Measurements from ENCODE around the gene ADAMTS10.
"Not testable (repeated sequence)": the region's sequence is repeated elsewhere in the genome, so short reads cannot be mapped to it uniquely, and the experiment has no call there.

ADAMTS10 gene

DNA sequence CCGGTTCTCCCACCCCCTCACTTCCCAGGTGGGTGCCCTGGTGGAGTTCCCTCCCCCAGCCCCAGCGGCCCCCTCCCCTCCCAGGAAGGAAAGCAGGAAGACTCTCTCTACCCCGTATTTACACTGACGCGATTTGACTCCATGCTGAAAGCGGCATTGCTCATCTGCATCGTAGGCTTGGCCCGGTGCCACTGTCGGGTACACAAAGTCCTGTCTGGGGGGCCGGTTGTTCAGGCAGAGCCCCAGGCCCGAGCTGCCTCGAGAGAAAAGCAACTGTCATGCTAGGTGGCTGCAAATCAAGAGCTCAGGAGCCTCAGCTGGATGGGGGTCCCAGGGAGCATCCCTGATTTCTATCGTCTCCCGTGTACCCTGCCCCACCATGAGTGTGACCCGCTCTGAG is 14.9 kb downstream of the ADAMTS10 start:
- no peak for DNase-seq (ENCODE audit: low read depth in 2 of 2, low spot score in 1 of 2)

DNA sequence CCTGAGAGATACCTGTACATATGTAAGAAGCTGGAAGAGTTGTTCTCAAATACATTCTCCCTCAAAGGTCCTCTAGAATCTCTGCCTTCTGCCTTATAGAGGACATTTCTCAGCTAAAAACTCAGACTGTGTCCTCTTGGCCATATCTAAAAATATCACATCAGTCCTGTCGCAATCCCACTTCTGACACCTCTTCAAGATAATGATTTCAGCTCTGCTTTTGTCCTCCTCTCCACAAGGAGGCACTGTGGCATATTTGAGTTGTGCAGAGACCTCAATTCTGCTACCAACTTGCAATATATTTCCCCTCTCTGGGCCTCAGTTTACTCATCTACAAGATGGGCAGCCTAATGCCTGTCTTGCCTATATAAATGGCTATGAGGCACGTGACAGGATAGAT is 16.6 kb downstream of the ADAMTS10 start:
- DNase-seq (ENCODE audit: low read depth in 2 of 2, low spot score in 1 of 2): no peak

DNA sequence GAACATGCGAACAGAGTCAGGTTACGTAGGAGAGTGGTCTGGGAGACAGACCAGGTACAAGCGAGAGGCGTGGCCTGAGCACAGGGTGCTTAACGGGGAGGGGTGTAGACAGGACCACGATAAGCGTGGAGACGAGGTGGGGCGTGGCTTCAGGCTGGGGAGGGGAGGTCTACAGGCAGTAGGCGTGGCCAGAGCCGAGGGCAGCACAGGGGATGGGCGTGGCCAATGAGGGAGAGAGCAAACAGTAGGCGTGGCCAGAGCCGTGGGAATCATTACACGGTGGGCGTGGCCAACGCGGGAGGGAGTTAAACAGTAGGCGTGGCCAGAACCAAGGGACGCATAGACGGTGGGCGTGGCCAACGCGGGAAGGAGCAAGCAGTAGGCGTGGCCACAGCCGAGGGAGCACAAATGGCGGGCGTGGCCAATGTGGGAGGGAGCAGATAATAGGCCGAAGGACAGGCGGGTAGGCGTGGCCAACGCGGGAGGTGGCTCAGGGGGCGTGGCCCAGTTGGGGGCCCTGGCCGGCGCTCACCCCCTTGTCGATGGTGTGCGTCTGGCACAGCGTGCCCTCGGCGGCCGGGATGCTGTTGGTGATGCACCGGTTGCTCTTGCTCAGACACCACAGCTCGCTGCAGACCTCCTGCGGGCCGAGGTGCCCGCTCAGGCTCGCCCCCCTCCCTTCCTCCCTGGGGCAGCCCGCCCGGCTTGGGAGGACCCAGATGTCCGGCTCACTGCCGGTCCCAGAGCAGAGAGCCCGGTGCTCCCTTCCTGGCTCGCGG is 18.1 kb downstream of the ADAMTS10 start:
- peak; percentile 84 to 93 for DNase-seq (ENCODE audit: low read depth in 2 of 2, low spot score in 1 of 2)

DNA sequence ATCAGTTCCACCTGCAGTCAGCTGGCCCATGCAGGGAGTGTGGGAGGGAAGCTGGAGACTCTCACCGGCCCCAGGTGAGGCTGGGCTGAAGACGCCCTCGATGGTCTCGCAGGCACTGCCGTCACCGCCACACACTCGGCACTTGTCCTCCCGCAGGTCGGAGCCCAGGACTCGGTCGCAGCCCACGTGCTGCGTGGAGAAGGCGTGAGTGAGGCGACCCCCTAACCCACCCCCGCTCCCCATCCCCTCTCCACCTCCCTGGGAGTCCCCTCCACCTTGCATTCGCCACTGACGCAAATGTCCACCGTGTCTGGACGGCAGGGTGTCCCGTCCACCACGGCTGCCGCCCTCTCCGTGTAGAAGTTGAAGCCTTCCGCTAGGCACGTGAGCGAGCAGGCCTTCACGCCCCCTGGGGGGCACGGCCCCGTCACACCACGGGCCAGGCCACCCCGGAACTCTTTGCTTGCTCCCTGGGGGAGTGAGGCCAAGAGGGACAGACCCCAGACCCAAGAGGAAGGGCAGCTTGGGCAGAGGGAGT is 21.3 kb downstream of the ADAMTS10 start:
- no peak for DNase-seq (ENCODE audit: low read depth in 2 of 2, low spot score in 1 of 2)

DNA sequence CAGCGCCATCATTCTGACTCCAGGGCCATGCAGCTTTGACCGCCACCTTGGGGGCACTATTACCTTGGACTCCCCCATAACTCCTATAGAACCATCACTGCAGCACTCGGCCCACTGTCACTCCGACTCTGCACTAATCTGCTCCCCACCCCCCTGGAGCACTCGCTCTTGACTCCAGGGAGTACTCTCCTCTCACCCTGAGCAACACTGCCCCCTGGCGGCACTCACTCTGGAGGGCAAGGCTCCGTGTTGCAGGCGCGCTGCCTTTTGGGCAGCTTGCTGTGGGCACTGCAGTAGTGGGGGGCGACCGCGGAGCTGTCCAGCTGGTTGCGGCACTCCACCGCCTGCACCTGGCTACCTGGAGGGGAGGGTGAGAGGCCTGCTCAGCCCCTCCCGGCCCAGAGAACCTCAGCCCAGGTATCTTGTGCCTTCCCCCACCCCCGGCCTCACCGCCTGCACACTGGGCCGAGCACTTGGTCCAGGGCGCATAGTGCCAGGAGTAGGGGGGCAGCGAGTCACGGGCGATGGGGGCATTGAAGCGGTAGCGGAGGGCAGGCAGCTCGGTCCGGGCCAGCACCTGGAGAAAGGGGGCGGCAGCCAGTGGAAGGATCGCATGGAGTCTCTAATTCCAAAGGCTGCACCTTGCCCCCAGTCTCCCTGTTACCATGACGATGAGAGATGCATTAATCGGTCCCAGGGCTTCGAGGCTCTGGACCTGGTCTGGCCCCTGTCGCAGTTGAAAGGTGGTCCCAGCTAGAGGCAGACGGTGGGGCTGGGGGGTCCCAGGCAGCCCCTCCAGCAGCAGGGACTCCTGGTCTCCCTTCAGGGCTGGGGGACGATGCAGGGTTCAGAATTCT is 24.4 kb downstream of the ADAMTS10 start:
- DNase-seq (ENCODE audit: low read depth in 2 of 2, low spot score in 1 of 2): peak in 1 of 2 donors; percentile 32

DNA sequence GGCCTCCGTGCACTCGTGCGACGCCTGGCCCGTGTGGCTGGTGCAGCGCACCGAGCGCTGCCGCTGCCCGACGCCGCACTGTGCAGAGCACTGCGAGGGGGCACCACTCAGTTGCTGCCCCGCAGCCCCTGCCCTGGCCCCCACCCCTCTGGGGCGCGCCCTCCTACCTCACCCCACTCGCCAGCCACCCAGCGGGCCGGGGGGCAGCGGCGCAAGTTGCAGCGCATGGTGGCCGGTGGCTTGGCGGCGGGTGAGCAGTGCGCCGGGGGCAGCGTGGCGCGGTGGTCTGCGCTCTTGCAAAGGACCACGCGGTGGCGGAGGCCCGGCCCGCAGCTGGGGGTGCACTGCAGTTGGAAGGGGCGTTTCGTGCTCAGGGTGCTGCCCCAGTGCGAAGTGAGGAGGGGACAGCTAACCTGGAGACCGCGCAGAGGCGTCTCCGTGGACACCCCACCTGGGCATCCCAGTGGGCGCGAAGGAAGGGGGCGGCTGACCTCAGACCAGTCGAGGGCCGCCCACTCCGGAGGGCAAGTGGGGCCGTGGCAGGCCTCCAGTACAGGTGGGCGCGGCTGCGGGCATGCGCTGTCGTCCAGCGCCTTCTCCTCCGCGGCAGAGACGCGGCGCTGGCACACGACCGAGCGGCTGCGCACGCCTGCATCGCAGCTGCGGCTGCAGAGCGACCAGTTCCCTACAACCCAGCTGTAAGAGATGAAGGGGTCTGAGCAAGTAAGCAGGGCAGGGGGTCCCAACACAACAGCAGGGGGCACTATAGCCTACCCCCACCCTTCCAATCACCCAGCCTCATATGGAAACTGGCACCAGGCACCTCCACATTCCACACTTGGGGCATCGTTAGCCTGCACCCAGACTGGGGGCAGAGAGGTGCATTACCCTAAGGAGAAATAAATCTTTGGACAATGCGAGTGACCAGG is 25.3 kb downstream of the ADAMTS10 start:
- DNase-seq (ENCODE audit: low read depth in 2 of 2, low spot score in 1 of 2): no peak

DNA sequence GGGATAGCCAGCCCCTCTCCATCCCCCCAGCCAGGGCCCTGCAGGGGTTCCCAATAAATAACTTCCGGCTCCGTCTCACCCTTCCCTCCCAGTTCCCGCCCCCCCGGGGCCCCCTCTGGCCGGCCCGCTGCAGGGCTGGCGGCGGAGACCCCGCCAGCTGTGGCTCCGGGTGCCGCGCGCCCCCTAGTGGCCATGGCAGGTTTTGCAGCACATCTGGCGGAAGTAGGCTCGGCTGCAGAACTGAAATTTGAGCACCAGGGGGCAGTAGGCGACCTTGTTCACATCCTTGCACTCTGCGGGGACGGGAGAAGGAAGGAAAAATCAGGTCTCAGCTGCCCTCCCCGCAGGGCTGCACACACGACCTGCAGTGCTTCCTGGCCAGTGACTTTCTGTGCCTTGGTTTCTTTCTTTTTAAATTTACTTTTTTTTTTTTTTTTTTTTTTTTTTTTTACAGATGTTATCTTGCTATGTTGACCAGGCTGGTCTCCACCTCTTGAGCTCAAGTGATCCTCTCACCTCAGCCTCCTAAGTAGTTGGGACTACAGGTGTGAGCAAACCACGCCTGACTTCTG is 29.7 kb downstream of the ADAMTS10 start:
- peak; percentile 54 to 78 for DNase-seq (ENCODE audit: low read depth in 2 of 2, low spot score in 1 of 2)

DNA sequence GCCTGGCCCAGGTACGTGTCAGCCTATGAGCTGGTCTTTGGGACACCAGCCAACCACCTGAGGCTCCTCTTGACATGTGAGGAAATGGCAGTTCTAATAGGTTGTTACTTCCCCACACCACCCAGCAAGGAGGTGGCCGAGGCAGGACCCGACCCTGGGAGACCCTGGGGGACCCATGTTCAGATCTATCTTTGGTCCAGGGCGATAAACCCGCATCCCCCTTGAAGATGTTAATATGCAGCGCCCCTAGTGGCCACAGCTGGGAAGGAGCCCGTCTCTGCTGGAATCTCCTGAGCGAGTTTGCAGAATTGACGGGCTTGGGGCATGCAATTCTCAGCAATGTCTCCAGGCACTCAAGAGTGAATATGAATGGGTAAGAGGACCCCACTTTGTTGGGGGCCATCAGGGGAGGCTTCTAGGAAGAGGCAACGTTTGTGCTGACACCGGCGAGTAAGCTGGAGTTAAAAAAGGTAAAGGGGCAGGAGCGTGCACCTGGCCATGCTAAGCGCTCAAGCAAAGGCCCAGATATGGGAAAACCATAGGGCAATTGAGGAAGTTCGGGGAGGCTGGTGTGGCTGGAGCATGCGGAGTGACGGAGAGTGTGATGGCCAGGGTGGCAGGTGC is 31.8 kb downstream of the ADAMTS10 start:
- peak; percentile 59 to 88 for DNase-seq (ENCODE audit: low read depth in 2 of 2, low spot score in 1 of 2)

DNA sequence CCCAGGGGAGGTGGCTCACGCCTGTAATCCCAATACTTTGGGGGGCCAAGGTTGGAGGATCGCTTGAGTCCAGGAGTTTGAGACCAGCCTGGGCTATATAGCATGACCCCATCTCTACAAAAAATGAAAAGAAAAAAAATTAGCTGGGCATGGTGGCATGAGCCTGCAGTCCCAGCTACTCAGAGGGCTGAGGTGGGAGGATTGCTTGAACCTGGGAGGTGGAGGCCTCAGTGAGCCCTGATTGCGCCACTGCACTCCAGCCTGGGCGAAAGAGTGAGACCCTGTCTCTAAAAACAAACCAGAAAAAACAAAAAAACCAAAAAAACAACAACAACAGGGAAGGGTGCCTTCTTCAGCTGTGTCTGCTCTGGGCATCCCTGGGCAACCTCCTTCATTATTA is 32.8 kb downstream of the ADAMTS10 start:
- DNase-seq (ENCODE audit: low read depth in 2 of 2, low spot score in 1 of 2): no peak

DNA sequence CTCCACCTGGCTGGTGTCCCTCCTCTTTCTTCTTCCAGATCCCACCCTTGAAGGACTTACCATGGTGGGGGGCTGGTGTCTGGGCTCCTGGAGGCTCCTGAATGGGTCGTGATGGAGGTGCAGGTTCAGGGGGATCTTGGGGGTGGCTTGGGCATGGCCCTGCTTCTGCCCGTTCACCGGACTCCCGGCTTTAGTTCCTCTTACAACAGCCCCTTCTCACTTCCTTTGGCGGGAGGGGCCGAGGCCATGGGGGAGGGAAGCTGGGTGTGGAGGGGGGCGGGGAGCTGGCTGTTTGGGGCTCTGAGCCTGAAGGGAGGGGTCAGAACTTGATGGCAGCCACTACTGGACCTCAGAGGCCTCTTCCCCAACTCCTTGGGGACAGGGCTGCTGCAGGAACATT is 33.3 kb downstream of the ADAMTS10 start, which contains the start of gene MYO1F:
Gene MYO1F (minus strand): TSS at position 196 of the 400 bp plus-strand sequence. CDS start 133 bp downstream, at position 63.
- no peak for DNase-seq (ENCODE audit: low read depth in 2 of 2, low spot score in 1 of 2)

DNA sequence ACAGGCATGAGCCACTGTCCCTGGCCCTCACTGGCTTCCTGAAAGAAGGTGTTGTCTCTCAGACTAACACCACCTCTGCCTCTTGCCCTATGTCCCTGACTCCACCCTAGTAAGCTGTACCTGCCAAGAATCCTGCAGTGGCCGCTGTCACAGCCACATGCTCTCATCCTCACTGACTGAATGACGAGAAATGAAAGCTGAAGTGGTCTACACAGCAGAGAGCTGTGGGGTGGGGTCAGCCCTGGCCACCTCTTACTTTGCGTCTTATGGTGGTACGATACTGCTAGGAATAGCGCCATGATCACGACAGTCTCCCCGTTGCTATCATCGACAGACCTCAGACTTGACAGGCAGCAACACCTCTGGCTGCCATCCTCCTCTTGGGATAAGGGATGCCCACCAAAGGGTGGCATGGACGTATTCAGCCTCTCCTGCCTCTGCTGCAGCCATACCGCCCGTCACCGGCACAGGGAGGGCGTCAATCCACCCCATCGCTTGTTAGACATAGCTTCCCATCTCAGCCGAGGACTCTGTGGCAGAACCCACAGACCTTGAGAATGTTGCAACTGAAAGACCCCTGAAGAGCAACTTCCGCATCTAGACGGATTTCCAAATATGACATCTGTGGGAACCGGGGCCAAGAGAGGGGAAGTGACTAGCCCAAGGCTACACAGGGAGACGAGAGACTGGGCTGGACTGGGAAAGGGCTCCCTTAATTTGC is 34.1 kb downstream of the ADAMTS10 start:
- no peak for DNase-seq (ENCODE audit: low read depth in 2 of 2, low spot score in 1 of 2)

DNA sequence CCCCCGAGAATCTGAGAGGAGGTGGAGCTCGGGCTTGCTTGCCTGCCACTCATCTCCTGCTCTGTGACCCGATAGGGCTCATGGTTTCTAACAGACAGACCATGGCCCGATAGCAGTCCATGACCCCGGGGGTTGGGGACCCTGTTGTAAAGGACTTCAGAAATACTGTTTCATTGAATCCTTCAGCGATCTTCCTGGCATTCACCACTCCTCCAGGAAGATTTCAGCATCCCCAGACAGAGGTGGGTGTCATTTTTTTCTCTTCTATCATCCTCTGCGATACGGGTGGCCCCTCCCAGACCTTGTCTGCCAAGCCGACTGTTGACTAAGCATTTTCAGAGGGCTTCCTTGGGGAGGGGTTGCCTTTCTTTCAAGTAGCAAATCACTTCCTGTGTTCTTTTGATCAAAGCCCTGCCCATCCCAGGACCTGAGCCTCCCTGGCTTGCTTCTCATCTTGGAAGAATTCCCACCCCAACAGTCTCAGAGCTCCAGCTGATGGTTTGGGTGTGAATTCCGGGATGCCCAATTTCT is 35.0 kb downstream of the ADAMTS10 start:
- DNase-seq (ENCODE audit: low read depth in 2 of 2, low spot score in 1 of 2): no peak

DNA sequence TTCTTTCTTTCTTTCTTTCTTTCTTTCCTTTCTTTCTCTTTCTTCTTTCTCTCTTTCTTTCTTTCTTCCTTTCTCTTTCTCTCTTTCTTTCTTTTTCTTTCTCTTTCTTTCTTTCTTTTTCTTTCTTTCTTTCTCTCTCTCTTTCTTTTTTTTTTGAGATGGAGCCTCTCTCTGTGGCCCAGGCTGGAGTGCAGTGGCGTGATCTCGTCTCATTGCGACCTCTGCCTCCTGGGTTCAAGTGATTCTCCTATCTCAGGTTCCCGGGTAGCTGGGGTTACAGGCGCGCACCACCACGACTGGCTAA is 35.9 kb downstream of the ADAMTS10 start:
- DNase-seq (ENCODE audit: low read depth in 2 of 2, low spot score in 1 of 2): not testable (repeated sequence)

DNA sequence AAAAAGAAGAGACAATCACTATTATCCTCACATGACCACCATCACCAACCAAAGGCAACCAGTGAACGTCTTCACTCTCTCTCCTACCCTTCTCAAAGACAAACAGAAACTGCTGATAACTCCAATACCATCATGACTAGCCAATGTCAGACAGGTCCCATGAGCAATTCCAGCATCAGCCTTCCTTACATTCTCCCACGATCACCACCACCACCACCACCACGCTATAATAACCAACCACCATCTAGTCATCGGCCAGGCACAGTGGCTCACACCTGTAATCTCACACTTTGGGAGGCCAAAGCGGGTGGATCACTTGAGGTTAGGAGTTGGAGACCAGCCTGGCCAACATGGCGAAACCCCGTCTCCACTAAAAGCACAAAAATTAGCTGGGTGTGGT is 37.2 kb downstream of the ADAMTS10 start:
- DNase-seq (ENCODE audit: low read depth in 2 of 2, low spot score in 1 of 2): no peak

DNA sequence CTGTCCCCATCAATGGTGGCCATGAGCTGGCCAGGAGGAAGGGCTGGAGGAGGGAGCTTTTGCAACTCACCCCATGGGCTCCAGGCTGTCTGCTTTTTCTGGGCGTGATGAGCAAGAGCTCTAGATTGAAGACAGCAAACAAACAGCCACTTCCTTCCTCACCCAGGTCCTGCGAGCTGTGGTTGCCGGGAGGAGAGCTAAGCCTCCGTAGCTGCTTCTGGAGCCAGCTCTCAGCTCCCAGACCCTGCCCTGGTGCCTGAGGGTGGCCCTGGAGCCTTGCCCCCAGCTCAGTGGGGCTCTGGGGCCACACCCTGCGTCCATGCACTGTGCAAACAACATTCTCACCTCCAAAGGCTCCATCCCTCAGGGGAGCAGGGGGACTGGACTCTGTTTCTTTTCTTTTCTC is 39.5 kb downstream of the ADAMTS10 start:
- no peak for DNase-seq (ENCODE audit: low read depth in 2 of 2, low spot score in 1 of 2)

DNA sequence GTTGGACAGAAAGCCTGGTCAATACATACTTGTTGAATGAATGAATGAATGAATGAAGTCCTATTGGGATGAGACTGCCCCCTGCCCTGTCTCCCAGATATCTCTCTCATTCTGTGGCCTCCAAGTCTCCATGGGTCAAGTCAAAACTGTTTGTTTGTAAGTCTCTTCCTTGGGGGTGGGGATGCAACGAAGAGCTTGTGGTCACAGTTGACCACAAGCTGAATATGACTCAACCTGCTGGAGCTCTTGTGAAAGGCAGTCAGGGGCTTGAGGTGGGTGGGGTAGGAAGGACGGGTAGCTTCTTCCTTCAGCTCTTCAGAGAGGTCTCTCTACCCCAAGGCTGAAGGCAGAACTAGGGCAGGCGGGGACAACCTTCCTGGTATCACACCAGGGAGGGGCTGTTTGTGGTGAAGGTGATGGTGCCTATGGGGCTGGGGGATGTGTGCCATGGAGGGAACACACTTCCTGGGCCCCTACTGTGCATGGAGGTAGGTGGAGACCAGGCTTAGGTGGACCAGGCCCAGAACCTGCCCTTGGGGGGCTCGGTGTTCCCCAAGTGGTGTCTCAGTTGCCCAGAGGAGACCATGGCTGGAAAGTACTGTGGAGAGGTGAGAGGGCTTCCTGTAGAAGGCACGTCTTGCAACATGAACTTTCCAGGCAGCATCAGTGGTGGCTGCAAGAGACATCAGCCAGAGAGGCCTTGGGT is 41.3 kb downstream of the ADAMTS10 start:
- peak; percentile 34 to 59 for DNase-seq (ENCODE audit: low read depth in 2 of 2, low spot score in 1 of 2)

DNA sequence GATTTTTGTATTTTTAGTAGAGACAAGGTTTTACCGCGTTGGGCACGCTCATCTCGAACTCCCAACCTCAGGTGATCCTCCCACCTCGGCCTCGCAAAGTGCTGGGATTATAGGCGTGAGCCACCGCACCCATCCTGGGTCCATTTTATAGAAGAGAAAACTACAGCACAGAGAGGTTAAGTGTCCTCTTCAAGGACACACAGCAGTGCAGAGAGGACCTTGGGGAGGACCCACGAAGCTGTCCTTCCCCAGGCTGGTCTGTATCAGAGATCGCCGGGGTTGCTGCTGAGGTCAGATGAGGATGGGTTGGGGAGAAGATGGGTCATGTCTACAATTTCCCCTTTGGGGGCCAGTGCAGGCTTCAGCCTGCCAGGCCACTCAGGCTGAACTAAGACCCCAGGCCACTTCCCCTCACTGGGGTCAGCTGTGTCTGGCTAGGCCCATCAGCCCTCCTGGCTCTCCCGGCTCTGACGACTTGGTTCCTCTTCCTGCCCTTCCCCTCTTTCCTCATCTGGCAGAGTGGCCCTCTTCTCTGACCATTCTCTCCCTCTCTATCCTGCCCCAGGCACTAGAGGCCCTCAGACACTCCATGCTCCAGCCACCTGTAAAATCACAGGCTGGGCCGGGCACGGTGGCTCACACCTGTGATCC is 42.9 kb downstream of the ADAMTS10 start:
- no peak for DNase-seq (ENCODE audit: low read depth in 2 of 2, low spot score in 1 of 2)

DNA sequence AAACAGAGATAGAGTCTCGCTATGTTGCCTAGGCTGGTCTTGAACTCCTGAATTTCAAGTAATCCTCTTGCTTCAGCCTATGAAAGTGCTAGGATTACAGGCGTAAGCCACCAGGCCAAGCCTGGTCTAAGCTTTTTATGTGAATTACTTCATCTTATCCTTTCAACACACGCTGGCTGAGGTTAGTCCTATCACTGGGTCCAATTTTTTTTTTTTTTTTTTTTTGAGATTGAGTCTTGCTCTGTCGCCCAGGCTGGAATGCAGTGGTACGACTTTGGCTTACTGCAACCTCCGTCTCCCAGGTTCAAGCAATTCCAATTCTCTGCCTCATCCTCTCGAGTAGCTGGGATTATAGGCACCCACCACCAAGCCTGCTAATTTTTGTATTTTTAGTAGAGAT is 43.7 kb downstream of the ADAMTS10 start:
- DNase-seq (ENCODE audit: low read depth in 2 of 2, low spot score in 1 of 2): no peak
